HepG2 (cell line): Measurements from ENCODE around the gene C22orf31. TPM values are rescaled to one million over a fixed set of nuclear protein-coding genes. Genes with fewer than 3 reads are reported as not detected.

ENCODE experiments used
- CEBPG ChIP-seq: IDR thresholded peaks from 2 replicates; pipeline ENCODE4 v1.6.1; 2016
- ELF4 ChIP-seq: sonication (generic); formaldehyde crosslinking; IDR thresholded peaks from 2 replicates; pipeline ENCODE4 v1.5.0; 2020; ENCODE audit warnings: missing genetic modification reagents, mild to moderate bottlenecking, moderate library complexity, borderline replicate concordance
- GABPA ChIP-seq, 2 experiments: IDR thresholded peaks; 2 replicates each; pipeline ENCODE4 v1.6.1; 2011 to 2016; ENCODE audit warnings: low read depth in 2 of 2, low read length in 1 of 2, missing biosample characterization in 1 of 2, missing genetic modification characterization in 1 of 2
- IRF2 ChIP-seq: IDR thresholded peaks from 2 replicates; pipeline ENCODE4 v1.6.1; 2018; ENCODE audit warnings: missing genetic modification reagents, missing compliant biosample characterization
- ISX ChIP-seq: sonication (generic); formaldehyde crosslinking; conservative IDR thresholded peaks from 2 replicates; pipeline ENCODE4 v1.5.0; 2020; ENCODE audit warnings: missing genetic modification reagents
- KDM1A ChIP-seq: IDR thresholded peaks from 2 replicates; pipeline ENCODE4 v1.6.1; 2016; ENCODE audit warnings: missing compliant biosample characterization
- MAF1 ChIP-seq: sonication (generic); formaldehyde crosslinking; IDR thresholded peaks from 2 replicates; pipeline ENCODE4 v1.5.0; 2020; ENCODE audit warnings: missing genetic modification reagents, borderline replicate concordance
- MATR3 ChIP-seq: sonication (generic); formaldehyde crosslinking; IDR thresholded peaks from 2 replicates; pipeline ENCODE4 v1.4.0; 2020; ENCODE audit warnings: missing genetic modification reagents
- MBD4 ChIP-seq: IDR thresholded peaks from 2 replicates; pipeline ENCODE4 v1.6.1; 2012; ENCODE audit warnings: low read length, inconsistent platforms, borderline replicate concordance
- SAP130 ChIP-seq: IDR thresholded peaks from 2 replicates; pipeline ENCODE4 v1.6.1; 2016; ENCODE audit warnings: low read depth
- TAF1 ChIP-seq: sonication (generic); formaldehyde crosslinking; IDR thresholded peaks from 2 replicates; pipeline ENCODE4 v1.4.0; 2020; ENCODE audit warnings: missing genetic modification reagents
- TARDBP ChIP-seq: sonication (generic); formaldehyde crosslinking; IDR thresholded peaks from 2 replicates; pipeline ENCODE4 v1.8.0; 2022; ENCODE audit warnings: mild to moderate bottlenecking, missing genetic modification reagents
- THAP11 ChIP-seq: IDR thresholded peaks from 2 replicates; pipeline ENCODE4 v1.6.1; 2016; ENCODE audit warnings: missing biosample characterization, missing genetic modification reagents
- ZFP62 ChIP-seq: sonication (generic); formaldehyde crosslinking; IDR thresholded peaks from 2 replicates; pipeline ENCODE4 v1.4.0; 2020; ENCODE audit warnings: missing genetic modification reagents
- ZNF232 ChIP-seq: sonication (generic); formaldehyde crosslinking; IDR thresholded peaks from 2 replicates; pipeline ENCODE4 v1.4.0; 2020; ENCODE audit warnings: missing genetic modification reagents, borderline replicate concordance
- ZNF282 ChIP-seq: fragments of 450-650 bp; IDR thresholded peaks from 2 replicates; pipeline ENCODE4 v1.6.1; 2018; ENCODE audit not compliant: partially characterized antibody
- polyA plus RNA-seq, 8 experiments: library from polyadenylated mRNA; depleted of rRNA in 3 of 8; stranded (reverse) in 7 of 8; unstranded in 1 of 8; fragments of >200 nt; fragmentation: Illumina TruSeq in 4 of 8; extraction: Trizol in 4 of 8; gene quantifications; 2 replicates each; pipeline versions ENCODE4 v1.2.1 to v1.2.3, GENCODE V29; 2011 to 2016; ENCODE audit warnings: low read depth in 4 of 8, missing spikeins in 1 of 8, mixed read lengths in 1 of 8; ENCODE audit not compliant: insufficient read depth in 1 of 8
- total RNA-seq, 5 experiments: library from RNA; depleted of rRNA; stranded (reverse); fragments of >200 nt; fragmentation: Illumina TruSeq; extraction: Trizol; gene quantifications; 2 replicates each; pipeline ENCODE4 v1.2.3, GENCODE V29; 2016; ENCODE audit warnings: low read depth in 1 of 5
- TF ChIP-seq, protein P1 (sequence below): sonication (generic); formaldehyde crosslinking; IDR thresholded peaks from 2 replicates; pipeline ENCODE4 v1.5.1; 2020; ENCODE audit warnings: missing genetic modification reagents, mild to moderate bottlenecking, borderline replicate concordance
- TF ChIP-seq, protein P2 (sequence below): sonication (generic); formaldehyde crosslinking; IDR thresholded peaks from 2 replicates; pipeline ENCODE4 v1.4.0; 2020; ENCODE audit warnings: missing genetic modification reagents, borderline replicate concordance
- TF ChIP-seq, protein P3 (sequence below): sonication (generic); formaldehyde crosslinking; IDR thresholded peaks from 2 replicates; pipeline ENCODE4 v1.4.0; 2020; ENCODE audit warnings: missing genetic modification reagents
- TF ChIP-seq, protein P4 (sequence below): sonication (generic); formaldehyde crosslinking; IDR thresholded peaks from 2 replicates; pipeline ENCODE4 v1.4.0; 2020; ENCODE audit warnings: missing genetic modification reagents
- TF ChIP-seq, protein P5 (sequence below): sonication (generic); formaldehyde crosslinking; IDR thresholded peaks from 2 replicates; pipeline ENCODE4 v1.8.0; 2022; ENCODE audit warnings: missing genetic modification reagents, low read depth, mild to moderate bottlenecking, borderline replicate concordance
- TF ChIP-seq, protein P6 (sequence below): sonication (generic); formaldehyde crosslinking; IDR thresholded peaks from 2 replicates; pipeline ENCODE4 v1.4.0; 2020; ENCODE audit warnings: missing genetic modification reagents

Gene C22orf31
- total and polyA plus RNA-seq, 2 of the 13 experiments (the other 11 are each of a cell fraction or from before 2014, with no cell fraction given): not detected

DNA sequence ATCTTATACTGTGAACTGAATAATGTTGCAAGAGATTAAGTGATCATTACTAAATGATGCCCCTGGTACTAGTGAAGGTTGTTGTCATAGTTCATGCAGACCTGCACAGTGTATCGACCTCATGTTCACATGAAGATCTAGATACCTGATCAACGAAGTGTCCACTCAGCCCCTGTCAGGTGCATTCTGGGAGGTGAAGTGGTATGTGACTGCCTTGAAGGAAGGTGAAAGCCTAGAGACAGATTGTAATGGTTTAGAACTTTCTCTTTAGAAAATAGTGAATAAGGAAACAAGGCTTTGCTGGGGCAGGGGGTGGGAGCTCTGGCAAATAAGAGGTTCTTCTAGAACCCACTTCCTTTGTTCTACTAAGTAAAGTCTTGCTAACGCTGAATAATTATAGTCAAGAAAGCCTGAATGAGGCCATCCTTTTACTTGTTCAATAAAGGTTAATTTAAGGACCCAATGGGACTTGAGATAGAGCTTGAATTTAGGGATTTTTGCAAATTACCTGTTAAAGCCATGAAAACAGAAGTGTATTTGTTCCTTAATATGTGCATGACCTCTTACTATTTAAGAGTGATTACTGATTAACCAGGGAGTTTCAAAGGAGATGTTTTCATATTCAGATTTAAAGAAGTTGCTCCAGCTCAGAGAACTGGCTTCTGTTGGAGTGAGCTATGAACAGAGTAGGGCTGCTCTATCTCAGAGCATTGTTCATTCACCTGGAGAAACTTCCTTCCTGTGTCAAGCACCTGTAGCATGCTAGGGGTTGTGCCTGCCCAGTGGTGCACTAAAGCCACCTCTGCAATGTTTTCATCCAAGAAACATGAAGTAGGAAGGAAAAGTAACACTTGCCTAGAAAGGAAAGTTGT lies 45.3 kb downstream of the C22orf31 start (continued):
- TF ChIP-seq, protein P1, sequence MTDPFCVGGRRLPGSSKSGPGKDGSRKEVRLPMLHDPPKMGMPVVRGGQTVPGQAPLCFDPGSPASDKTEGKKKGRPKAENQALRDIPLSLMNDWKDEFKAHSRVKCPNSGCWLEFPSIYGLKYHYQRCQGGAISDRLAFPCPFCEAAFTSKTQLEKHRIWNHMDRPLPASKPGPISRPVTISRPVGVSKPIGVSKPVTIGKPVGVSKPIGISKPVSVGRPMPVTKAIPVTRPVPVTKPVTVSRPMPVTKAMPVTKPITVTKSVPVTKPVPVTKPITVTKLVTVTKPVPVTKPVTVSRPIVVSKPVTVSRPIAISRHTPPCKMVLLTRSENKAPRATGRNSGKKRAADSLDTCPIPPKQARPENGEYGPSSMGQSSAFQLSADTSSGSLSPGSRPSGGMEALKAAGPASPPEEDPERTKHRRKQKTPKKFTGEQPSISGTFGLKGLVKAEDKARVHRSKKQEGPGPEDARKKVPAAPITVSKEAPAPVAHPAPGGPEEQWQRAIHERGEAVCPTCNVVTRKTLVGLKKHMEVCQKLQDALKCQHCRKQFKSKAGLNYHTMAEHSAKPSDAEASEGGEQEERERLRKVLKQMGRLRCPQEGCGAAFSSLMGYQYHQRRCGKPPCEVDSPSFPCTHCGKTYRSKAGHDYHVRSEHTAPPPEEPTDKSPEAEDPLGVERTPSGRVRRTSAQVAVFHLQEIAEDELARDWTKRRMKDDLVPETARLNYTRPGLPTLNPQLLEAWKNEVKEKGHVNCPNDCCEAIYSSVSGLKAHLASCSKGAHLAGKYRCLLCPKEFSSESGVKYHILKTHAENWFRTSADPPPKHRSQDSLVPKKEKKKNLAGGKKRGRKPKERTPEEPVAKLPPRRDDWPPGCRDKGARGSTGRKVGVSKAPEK (CRISPR knock-in tag): no peak
- no peak for TF ChIP-seq TAF1 (CRISPR knock-in tag)
- TF ChIP-seq, protein P2, sequence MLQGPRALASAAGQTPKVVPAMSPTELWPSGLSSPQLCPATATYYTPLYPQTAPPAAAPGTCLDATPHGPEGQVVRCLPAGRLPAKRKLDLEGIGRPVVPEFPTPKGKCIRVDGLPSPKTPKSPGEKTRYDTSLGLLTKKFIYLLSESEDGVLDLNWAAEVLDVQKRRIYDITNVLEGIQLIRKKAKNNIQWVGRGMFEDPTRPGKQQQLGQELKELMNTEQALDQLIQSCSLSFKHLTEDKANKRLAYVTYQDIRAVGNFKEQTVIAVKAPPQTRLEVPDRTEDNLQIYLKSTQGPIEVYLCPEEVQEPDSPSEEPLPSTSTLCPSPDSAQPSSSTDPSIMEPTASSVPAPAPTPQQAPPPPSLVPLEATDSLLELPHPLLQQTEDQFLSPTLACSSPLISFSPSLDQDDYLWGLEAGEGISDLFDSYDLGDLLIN (CRISPR knock-in tag): no peak
- TF ChIP-seq, protein P3, sequence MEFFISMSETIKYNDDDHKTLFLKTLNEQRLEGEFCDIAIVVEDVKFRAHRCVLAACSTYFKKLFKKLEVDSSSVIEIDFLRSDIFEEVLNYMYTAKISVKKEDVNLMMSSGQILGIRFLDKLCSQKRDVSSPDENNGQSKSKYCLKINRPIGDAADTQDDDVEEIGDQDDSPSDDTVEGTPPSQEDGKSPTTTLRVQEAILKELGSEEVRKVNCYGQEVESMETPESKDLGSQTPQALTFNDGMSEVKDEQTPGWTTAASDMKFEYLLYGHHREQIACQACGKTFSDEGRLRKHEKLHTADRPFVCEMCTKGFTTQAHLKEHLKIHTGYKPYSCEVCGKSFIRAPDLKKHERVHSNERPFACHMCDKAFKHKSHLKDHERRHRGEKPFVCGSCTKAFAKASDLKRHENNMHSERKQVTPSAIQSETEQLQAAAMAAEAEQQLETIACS (CRISPR knock-in tag): no peak
- no peak for TF ChIP-seq MATR3 (CRISPR knock-in tag)
- TF ChIP-seq CEBPG (CRISPR knock-in tag): no peak
- peak; percentile 54; the same call in 1 of the 2 replicates for TF ChIP-seq IRF2 (CRISPR knock-in tag)
- TF ChIP-seq ELF4: no peak
- no peak for TF ChIP-seq ZNF282
- no peak for TF ChIP-seq KDM1A (CRISPR knock-in tag)
- TF ChIP-seq, protein P4, sequence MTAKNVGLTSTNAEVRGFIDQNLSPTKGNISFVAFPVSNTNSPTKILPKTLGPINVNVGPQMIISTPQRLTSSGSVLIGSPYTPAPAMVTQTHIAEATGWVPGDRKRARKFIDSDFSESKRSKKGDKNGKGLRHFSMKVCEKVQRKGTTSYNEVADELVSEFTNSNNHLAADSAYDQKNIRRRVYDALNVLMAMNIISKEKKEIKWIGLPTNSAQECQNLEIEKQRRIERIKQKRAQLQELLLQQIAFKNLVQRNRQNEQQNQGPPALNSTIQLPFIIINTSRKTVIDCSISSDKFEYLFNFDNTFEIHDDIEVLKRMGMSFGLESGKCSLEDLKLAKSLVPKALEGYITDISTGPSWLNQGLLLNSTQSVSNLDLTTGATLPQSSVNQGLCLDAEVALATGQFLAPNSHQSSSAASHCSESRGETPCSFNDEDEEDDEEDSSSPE (CRISPR knock-in tag): no peak; the same call in 1 of the 2 replicates
- no peak for TF ChIP-seq MBD4
- TF ChIP-seq ISX: no peak
- TF ChIP-seq ZFP62 (CRISPR knock-in tag): no peak
- 0 out of 2 replicates have a peak, but pooled peaks have one; percentile 25 for TF ChIP-seq THAP11 (CRISPR knock-in tag)
- TF ChIP-seq ZNF232 (CRISPR knock-in tag): no peak
- TF ChIP-seq SAP130: peak; percentile 50
- no peak for TF ChIP-seq GABPA (IDR thresholded peaks at IDR 0.05; ENCODE audit: low read depth, low read length)
- TF ChIP-seq GABPA (CRISPR knock-in tag; IDR thresholded peaks at IDR 0.05; ENCODE audit: low read depth): no peak
- TF ChIP-seq MAF1: no peak
- TF ChIP-seq, protein P5, sequence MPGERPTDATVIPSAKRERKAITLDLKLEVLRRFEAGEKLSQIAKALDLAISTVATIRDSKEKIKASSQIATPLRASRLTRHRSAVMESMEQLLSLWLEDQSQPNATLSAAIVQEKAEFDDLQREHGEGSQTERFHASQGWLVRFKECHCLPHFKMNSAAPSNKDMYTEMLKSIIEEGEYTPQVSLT (CRISPR knock-in tag): no peak
- TF ChIP-seq TARDBP (CRISPR knock-in tag): no peak
- TF ChIP-seq, protein P6, sequence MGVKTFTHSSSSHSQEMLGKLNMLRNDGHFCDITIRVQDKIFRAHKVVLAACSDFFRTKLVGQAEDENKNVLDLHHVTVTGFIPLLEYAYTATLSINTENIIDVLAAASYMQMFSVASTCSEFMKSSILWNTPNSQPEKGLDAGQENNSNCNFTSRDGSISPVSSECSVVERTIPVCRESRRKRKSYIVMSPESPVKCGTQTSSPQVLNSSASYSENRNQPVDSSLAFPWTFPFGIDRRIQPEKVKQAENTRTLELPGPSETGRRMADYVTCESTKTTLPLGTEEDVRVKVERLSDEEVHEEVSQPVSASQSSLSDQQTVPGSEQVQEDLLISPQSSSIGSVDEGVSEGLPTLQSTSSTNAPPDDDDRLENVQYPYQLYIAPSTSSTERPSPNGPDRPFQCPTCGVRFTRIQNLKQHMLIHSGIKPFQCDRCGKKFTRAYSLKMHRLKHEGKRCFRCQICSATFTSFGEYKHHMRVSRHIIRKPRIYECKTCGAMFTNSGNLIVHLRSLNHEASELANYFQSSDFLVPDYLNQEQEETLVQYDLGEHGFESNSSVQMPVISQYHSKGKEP (CRISPR knock-in tag): no peak
